GM12878 (cell line): ENCODE data around the gene CDCA3. TPM values are rescaled to one million over a fixed set of nuclear protein-coding genes. Genes with fewer than 3 reads are reported as not detected.

ENCODE experiments used
- ATF3 ChIP-seq: IDR thresholded peaks from 2 replicates; pipeline ENCODE4 v1.6.1; 2011; ENCODE audit warnings: low read depth, mild to moderate bottlenecking, low read length, moderate library complexity, borderline replicate concordance; ENCODE audit errors: extremely low read depth
- BCL11A ChIP-seq: IDR thresholded peaks from 2 replicates; pipeline ENCODE4 v1.6.1; 2011; ENCODE audit warnings: low read depth, low read length
- BHLHE40 ChIP-seq, 2 experiments: fragments of 450-650 bp in 1 of 2; IDR thresholded peaks; 2 replicates each; pipeline ENCODE4 v1.6.1; 2011 to 2017; ENCODE audit warnings: low read depth in 2 of 2, borderline replicate concordance in 1 of 2, improper control_type of control experiment in 1 of 2, low read length in 1 of 2, mild to moderate bottlenecking in 1 of 2
- CREM ChIP-seq: IDR thresholded peaks from 2 replicates; pipeline ENCODE4 v1.6.1; 2014; ENCODE audit warnings: antibody characterized with exemption, low read depth
- EED ChIP-seq: sonication (generic); IDR thresholded peaks from 2 replicates; pipeline ENCODE4 v1.6.1; 2016; ENCODE audit warnings: antibody characterized with exemption, low read depth
- IRF4 ChIP-seq: IDR thresholded peaks from 2 replicates; pipeline ENCODE4 v1.6.1; 2011; ENCODE audit warnings: low read depth, low read length
- MLLT1 ChIP-seq: fragments of 450-650 bp; IDR thresholded peaks from 2 replicates; pipeline ENCODE4 v1.6.1; 2016; ENCODE audit warnings: mild to moderate bottlenecking
- MTA2 ChIP-seq: fragments of 450-650 bp; IDR thresholded peaks from 2 replicates; pipeline ENCODE4 v1.6.1; 2016; ENCODE audit warnings: low read depth, mild to moderate bottlenecking, moderate library complexity
- MTA3 ChIP-seq: IDR thresholded peaks from 2 replicates; pipeline ENCODE4 v1.6.1; 2012; ENCODE audit warnings: low read length, inconsistent platforms, borderline replicate concordance
- POLR2AphosphoS2 ChIP-seq: IDR thresholded peaks from 2 replicates; pipeline ENCODE4 v1.6.1; 2011; ENCODE audit warnings: low read depth, mild to moderate bottlenecking, low read length, improper control_type of control experiment, moderate library complexity
- RBBP5 ChIP-seq: fragments of 200-600 bp; sonication (generic); conservative IDR thresholded peaks from 2 replicates; pipeline ENCODE4 v1.6.1; 2016
- RUNX3 ChIP-seq: IDR thresholded peaks from 2 replicates; pipeline ENCODE4 v1.6.1; 2012; ENCODE audit warnings: low read length, inconsistent platforms
- SMAD1 ChIP-seq: fragments of 450-650 bp; IDR thresholded peaks from 2 replicates; pipeline ENCODE4 v1.6.1; 2018; ENCODE audit warnings: mild to moderate bottlenecking, low read depth; ENCODE audit not compliant: partially characterized antibody
- SUZ12 ChIP-seq: fragments of 200-600 bp; sonication (generic); IDR thresholded peaks from one replicate; pipeline ENCODE4 v1.6.1; 2018; ENCODE audit warnings: antibody characterized with exemption, mild to moderate bottlenecking; ENCODE audit not compliant: unreplicated experiment
- TARDBP ChIP-seq: IDR thresholded peaks from 2 replicates; pipeline ENCODE4 v1.6.1; 2016; ENCODE audit warnings: borderline replicate concordance
- ZBTB40 ChIP-seq: fragments of 450-650 bp; IDR thresholded peaks from 2 replicates; pipeline ENCODE4 v1.6.1; 2016; ENCODE audit warnings: mild to moderate bottlenecking, moderate library complexity, borderline replicate concordance
- polyA plus RNA-seq, 11 experiments: library from polyadenylated mRNA; depleted of rRNA in 4 of 11; unstranded in 6 of 11; stranded (reverse) in 5 of 11; fragments of >200 nt; fragmentation: Nextera tagmentation in 4 of 11; fragmentation: Illumina TruSeq in 1 of 11; extraction: Ambion mirVana in 4 of 11; extraction: Trizol in 1 of 11; gene quantifications; 1 replicate in 1 of 11; 2 replicates in 10 of 11; pipeline versions ENCODE4 v1.2.1 to v1.2.3, GENCODE V29; 2011 to 2016; ENCODE audit warnings: inconsistent platforms in 2 of 11, missing spikeins in 2 of 11, low read depth in 1 of 11
- total RNA-seq, 4 experiments: library from RNA; depleted of rRNA in 3 of 4; stranded (reverse); fragments of >200 nt in 3 of 4; fragmentation: Illumina TruSeq in 1 of 4; extraction: Trizol in 1 of 4; gene quantifications; 2 replicates each; pipeline versions ENCODE4 v1.2.1 to v1.2.3, GENCODE V29; 2013 to 2021
- TF ChIP-seq, protein P1 (sequence below): fragments of 450-650 bp; conservative IDR thresholded peaks from 2 replicates; pipeline ENCODE4 v1.6.1; 2017; ENCODE audit warnings: mild to moderate bottlenecking, moderate library complexity
- TF ChIP-seq, protein P2 (sequence below): fragments of 450-650 bp; formaldehyde crosslinking; IDR thresholded peaks from 2 replicates; pipeline ENCODE4 v1.4.0; 2022; ENCODE audit warnings: mild to moderate bottlenecking, moderate library complexity

The CDCA3 gene
- total and polyA plus RNA-seq, 10 of the 15 experiments (the other 5 are each of a cell fraction or from before 2014, with no cell fraction given) = 34.5 to 148 (median 97.4) TPM

- TF ChIP-seq MLLT1 (peak; percentile 75), ATF3 (no peak), IRF4 (no peak), RBBP5 (no peak), CREM (0 out of 2 replicates have a peak, but pooled peaks have one; percentile 15), TARDBP (no peak), MTA3 (no peak), POLR2AphosphoS2 (no peak), ZBTB40 (0 out of 2 replicates have a peak, but pooled peaks have one; percentile 28), EED (no peak), RUNX3 (peak; percentile 44; the same call in 1 of the 2 replicates), MTA2 (peak; percentile 22; the same call in 1 of the 2 replicates), SMAD1 (no peak), SUZ12 (peak; percentile 37), BHLHE40 (IDR thresholded peaks at IDR 0.05; ENCODE audit: borderline replicate concordance in 1 of 2, low read depth in 2 of 2, low read length in 1 of 2) (peak in 1 of 2 experiments; percentile 15; a peak in 1 of 4 replicates), BCL11A (no peak)
- TF ChIP-seq, protein P1, sequence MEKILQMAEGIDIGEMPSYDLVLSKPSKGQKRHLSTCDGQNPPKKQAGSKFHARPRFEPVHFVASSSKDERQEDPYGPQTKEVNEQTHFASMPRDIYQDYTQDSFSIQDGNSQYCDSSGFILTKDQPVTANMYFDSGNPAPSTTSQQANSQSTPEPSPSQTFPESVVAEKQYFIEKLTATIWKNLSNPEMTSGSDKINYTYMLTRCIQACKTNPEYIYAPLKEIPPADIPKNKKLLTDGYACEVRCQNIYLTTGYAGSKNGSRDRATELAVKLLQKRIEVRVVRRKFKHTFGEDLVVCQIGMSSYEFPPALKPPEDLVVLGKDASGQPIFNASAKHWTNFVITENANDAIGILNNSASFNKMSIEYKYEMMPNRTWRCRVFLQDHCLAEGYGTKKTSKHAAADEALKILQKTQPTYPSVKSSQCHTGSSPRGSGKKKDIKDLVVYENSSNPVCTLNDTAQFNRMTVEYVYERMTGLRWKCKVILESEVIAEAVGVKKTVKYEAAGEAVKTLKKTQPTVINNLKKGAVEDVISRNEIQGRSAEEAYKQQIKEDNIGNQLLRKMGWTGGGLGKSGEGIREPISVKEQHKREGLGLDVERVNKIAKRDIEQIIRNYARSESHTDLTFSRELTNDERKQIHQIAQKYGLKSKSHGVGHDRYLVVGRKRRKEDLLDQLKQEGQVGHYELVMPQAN = no peak
- TF ChIP-seq, protein P2, sequence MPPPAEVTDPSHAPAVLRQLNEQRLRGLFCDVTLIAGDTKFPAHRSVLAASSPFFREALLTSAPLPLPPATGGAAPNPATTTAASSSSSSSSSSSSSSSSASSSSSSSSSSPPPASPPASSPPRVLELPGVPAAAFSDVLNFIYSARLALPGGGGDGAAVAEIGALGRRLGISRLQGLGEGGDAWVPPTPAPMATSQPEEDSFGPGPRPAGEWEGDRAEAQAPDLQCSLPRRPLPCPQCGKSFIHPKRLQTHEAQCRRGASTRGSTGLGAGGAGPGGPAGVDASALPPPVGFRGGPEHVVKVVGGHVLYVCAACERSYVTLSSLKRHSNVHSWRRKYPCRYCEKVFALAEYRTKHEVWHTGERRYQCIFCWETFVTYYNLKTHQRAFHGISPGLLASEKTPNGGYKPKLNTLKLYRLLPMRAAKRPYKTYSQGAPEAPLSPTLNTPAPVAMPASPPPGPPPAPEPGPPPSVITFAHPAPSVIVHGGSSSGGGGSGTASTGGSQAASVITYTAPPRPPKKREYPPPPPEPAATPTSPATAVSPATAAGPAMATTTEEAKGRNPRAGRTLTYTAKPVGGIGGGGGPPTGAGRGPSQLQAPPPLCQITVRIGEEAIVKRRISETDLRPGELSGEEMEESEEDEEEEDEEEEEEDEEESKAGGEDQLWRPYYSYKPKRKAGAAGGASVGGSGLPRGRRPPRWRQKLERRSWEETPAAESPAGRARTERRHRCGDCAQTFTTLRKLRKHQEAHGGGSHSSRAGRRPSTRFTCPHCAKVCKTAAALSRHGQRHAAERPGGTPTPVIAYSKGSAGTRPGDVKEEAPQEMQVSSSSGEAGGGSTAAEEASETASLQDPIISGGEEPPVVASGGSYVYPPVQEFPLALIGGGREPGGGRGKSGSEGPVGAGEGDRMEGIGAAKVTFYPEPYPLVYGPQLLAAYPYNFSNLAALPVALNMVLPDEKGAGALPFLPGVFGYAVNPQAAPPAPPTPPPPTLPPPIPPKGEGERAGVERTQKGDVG (CRISPR knock-in tag) = no peak
Measured at GRCh38 chr12:6828781-6829535, 22.1 kb downstream of the CDCA3 start (continued).
